ENCODE measurements around the gene TACSTD2. TPM values are rescaled to one million over a fixed set of nuclear protein-coding genes. Genes with fewer than 3 reads are reported as not detected.

The TACSTD2 gene
- polyA plus RNA-seq, 1 donor (not counting 4 experiments of a cell fraction or from before 2014, with no cell fraction given): 382 TPM

- peak overlapping the region; percentile 90 for H3K27ac ChIP-seq (ENCODE audit: control insufficient read depth, insufficient read depth, low read length)
- peak overlapping the region; percentile 93 for H3K9ac ChIP-seq (ENCODE audit: control insufficient read depth, extremely low read depth, insufficient read depth, low read length)
- H3K4me2 ChIP-seq (ENCODE audit: control insufficient read depth, extremely low read depth, insufficient read depth, low read depth, low read length): peak overlapping the region; percentile 95
- no peaks in the 10 kb centered on the region for H3K9me1 ChIP-seq (ENCODE audit: control insufficient read depth, extremely low read depth, insufficient read depth, low read length)
- H3K79me2 ChIP-seq (ENCODE audit: control insufficient read depth, insufficient read depth, low read length): peaks cover 30% of the 10 kb centered on the region
- peak overlapping the region in 2 of 3 experiments; percentile 51 to 60 for H3K4me3 ChIP-seq (ENCODE audit: control insufficient read depth in 2 of 3, extremely low read depth in 1 of 3, insufficient read depth in 2 of 3, low read depth in 1 of 3, low read length in 3 of 3)
- no peaks in the 10 kb centered on the region for H4K20me1 ChIP-seq (ENCODE audit: control insufficient read depth, extremely low read depth, insufficient read depth, low read length)
- H3K4me1 ChIP-seq (ENCODE audit: control insufficient read depth, extremely low read depth, insufficient read depth, low read length): peaks cover 37% of the 10 kb centered on the region
- FAIRE-seq (peak; percentile 98), DNase-seq (ENCODE audit: low read depth, low spot score) (no peak)
- no peak for TF ChIP-seq CTCF (optimal IDR thresholded peaks at IDR 0.05 in 1 of 3, IDR thresholded peaks at IDR 0.05 in 1 of 3, conservative IDR thresholded peaks at IDR 0.05 in 1 of 3; ENCODE audit: extremely low read depth in 1 of 3, insufficient read depth in 2 of 3, low read length in 3 of 3)
- no peak for TF ChIP-seq EZH2 (IDR thresholded peaks at IDR 0.05; ENCODE audit: low read length)
- H3K9me3 ChIP-seq (ENCODE audit: control insufficient read depth, low read depth, low read length): no peaks in the 10 kb centered on the region
- no peaks in the 10 kb centered on the region for H3K27me3 ChIP-seq (ENCODE audit: control insufficient read depth, extremely low read depth, insufficient read depth, low read length)
- H3K36me3 ChIP-seq (ENCODE audit: control insufficient read depth in 2 of 2, extremely low read depth in 1 of 2, insufficient read depth in 2 of 2, low read length in 2 of 2): no peaks in the 10 kb centered on the region
- dilution Hi-C loops (cut with MboI; ENCODE audit: extremely low pct_ligation_motif_present, low sequenced_read_pairs): no loop called here
- no peak overlapping the region for H2AFZ ChIP-seq (ENCODE audit: control insufficient read depth, low read length)
These were observed 4.4 kb downstream of the TACSTD2 start for GRCh38 chr1:58572690-58573089.

DNA sequence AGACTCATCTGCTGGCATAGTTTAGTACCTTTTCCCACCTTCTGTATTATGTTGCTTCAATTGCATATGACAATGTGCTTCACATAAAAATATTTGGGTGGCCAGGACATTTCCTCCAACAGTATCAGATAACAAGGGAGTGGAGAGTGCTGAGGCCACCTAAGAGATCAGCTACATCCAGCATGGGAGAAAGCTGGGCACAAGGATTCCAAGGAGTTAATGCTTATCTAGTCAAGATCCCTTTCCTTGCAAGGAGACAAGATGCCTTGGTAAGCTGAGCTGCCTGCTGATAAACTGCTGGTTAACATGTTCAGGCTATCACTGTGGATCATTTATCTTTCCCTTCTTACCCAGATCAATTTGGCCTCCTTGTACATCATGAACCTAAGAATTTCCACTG is 5.4 kb downstream of the TACSTD2 start:
- dilution Hi-C loops (cut with MboI; ENCODE audit: extremely low pct_ligation_motif_present, low sequenced_read_pairs): no loop called here
- H3K36me3 ChIP-seq (ENCODE audit: control insufficient read depth in 2 of 2, extremely low read depth in 1 of 2, insufficient read depth in 2 of 2, low read length in 2 of 2): no peaks in the 10 kb centered on the region
- TF ChIP-seq CTCF (optimal IDR thresholded peaks at IDR 0.05 in 1 of 3, IDR thresholded peaks at IDR 0.05 in 1 of 3, conservative IDR thresholded peaks at IDR 0.05 in 1 of 3; ENCODE audit: extremely low read depth in 1 of 3, insufficient read depth in 2 of 3, low read length in 3 of 3): no peak
- no peak for TF ChIP-seq EZH2 (IDR thresholded peaks at IDR 0.05; ENCODE audit: low read length)
- no peak overlapping the region for H3K4me2 ChIP-seq (ENCODE audit: control insufficient read depth, extremely low read depth, insufficient read depth, low read depth, low read length)
- H3K9me3 ChIP-seq (ENCODE audit: control insufficient read depth, low read depth, low read length): no peaks in the 10 kb centered on the region
- no peak overlapping the region for H3K4me3 ChIP-seq (ENCODE audit: control insufficient read depth in 2 of 3, extremely low read depth in 1 of 3, insufficient read depth in 2 of 3, low read depth in 1 of 3, low read length in 3 of 3)
- no peaks in the 10 kb centered on the region for H3K9me1 ChIP-seq (ENCODE audit: control insufficient read depth, extremely low read depth, insufficient read depth, low read length)
- FAIRE-seq (no peak), DNase-seq (ENCODE audit: low read depth, low spot score) (no peak)
- peaks cover 35% of the 10 kb centered on the region for H3K4me1 ChIP-seq (ENCODE audit: control insufficient read depth, extremely low read depth, insufficient read depth, low read length)
- H3K79me2 ChIP-seq (ENCODE audit: control insufficient read depth, insufficient read depth, low read length): peaks cover 26% of the 10 kb centered on the region
- no peak overlapping the region for H3K27ac ChIP-seq (ENCODE audit: control insufficient read depth, insufficient read depth, low read length)
- H3K27me3 ChIP-seq (ENCODE audit: control insufficient read depth, extremely low read depth, insufficient read depth, low read length): no peaks in the 10 kb centered on the region
- no peak overlapping the region for H3K9ac ChIP-seq (ENCODE audit: control insufficient read depth, extremely low read depth, insufficient read depth, low read length)
- no peaks in the 10 kb centered on the region for H4K20me1 ChIP-seq (ENCODE audit: control insufficient read depth, extremely low read depth, insufficient read depth, low read length)
- H2AFZ ChIP-seq (ENCODE audit: control insufficient read depth, low read length): no peak overlapping the region

Data from keratinocyte (primary cell).